Measurements from ENCODE around the gene SOST.

Gene SOST

GRCh38 chr17:43740541-43740940, 18.1 kb downstream of the SOST start:
- DNase-seq = no peak

DNA sequence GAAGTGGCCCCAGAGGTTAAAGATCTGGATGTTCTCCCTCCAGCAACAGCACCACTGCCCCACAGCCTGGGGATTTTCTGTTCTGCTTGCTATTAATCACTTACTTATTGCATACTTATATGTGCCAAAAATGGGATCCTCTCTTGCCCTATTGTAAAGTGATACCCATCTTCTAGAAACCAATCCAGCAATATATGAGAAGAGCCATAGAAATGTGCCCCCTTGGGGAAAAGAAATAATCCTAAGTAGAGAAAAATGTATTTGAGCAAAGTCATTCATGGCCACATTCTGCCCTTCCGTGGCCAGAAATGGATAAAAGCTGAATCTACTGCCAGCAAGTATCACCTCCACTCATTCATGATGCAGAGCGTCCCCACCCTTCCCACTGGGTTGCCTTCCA, 20.9 kb downstream of the SOST start:
- no peak for DNase-seq

DNA sequence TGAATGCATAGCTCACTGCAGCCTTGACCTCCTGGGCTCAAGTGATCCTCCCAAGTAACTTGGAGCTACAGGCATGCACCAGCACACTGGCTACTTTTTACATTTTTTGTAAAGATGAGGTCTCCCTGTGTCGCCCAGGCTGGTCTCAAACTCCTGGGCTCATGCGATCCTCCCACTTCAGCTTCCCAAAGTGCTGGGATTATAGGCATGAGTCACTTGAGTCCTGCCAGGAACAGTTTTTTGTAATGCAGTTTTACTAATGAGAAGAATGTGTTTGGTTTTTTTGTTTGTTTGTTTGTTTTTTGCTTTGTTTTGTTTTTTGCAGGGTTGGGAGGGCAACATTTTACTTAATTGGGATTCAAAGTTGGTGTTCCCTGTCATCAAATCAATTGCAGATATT, 22.2 kb downstream of the SOST start:
- no peak for DNase-seq

DNA sequence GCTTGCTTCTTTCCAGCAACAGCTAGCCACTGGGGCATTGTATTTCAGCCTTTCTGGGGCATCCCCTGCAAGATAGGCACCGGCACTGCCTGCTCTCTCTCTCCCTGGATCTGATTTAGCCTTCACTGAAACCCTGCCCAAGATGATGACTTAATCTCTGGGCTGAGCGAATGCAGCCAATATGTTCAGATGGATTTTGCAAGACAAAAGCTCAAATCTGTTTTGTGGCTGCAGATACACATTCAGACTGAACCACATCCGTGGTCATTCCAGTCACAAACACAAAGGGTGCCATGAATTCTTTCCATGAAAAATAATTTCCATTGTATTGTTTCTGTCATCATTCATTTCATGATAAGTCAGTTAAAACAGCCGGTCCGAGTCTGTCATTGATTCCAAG, 24.2 kb downstream of the SOST start:
- no peak for DNase-seq

- no peak for DNase-seq
Observed at GRCh38 chr17:43733956-43734355, 24.6 kb downstream of the SOST start.

DNA sequence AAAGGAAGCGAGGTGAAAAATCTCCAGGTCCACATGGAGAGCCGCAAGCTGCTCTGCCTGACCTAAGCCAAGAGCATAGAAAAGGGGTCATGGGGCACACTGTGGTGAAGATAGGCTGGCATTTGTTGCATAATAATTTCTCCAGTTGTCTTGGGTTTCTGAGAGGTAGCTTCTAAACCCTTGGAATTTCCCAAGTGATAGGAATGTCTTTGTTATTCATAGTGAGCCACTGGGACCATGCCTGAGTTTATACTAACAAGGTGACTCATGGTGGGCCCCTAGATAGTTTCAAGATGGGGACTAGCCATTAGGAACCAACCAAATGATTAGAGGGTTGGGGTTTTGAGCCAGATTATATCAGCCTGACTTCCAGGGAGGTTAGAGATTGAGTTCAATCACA, 25.6 kb downstream of the SOST start:
- DNase-seq = no peak

DNA sequence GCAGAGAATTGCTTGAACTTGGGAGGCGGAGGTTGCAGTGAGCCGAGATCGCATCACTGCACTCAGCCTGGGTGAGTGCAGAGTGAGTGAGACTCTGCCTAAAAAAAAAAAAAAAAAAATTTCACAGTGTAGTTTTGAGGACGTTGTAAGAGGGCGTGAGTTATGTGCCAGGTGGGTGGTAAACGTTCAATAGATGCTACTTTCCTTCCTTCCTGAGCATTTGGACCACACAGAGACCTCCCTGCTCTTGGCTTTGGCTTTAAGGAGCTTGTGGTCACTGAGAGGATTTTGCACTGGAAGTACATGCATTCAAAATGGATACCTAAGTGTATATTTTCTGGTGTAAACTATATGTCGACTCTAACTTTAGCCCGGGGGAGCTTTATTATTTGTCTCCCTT, 30.5 kb downstream of the SOST start:
- DNase-seq = no peak

- no peak for DNase-seq
Observed at GRCh38 chr17:43723697-43724359, 34.8 kb downstream of the SOST start.

- DNase-seq = no peak
Observed at GRCh38 chr17:43722870-43723665, 35.5 kb downstream of the SOST start.

GRCh38 chr17:43722269-43722619, 36.3 kb downstream of the SOST start:
- no peak for DNase-seq

DNA sequence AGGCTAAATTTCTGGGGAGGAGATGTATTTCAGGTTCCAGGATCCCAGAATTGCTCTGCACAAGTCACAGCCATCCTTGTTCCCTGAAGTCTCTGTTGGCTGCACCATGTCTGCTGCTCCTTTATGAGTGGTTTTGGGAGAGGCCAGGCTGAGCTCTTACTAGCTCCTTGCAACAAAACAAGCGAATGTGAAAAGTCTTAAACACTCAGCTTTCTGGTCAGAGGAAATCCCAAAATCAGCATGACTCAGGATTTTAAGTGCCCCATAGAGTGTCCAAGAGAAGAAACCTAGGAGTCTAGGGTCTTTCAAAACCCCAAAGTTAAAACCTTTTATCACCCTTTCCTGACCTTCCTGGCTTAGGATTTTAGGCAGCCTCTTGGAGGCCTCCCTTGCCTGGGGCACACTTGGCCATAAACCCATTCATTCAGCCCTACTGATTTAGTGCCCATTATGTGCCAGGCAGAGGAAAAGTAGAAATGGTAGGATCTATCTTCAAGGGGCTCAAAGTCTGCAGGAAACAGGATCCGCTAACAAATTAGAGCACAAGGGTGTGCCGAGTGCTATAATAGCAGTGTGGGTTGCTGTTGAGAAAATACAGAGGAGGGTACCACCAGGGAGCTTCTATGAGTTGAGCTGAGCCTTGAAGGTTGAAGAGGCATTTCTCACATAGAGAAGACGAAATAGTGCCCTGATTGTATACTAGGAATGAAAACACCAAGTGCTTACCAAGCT, 36.9 kb downstream of the SOST start:
- DNase-seq = no peak

GRCh38 chr17:43720311-43721060, 38.1 kb downstream of the SOST start:
- peak; percentile 70 to 75 for DNase-seq

DNA sequence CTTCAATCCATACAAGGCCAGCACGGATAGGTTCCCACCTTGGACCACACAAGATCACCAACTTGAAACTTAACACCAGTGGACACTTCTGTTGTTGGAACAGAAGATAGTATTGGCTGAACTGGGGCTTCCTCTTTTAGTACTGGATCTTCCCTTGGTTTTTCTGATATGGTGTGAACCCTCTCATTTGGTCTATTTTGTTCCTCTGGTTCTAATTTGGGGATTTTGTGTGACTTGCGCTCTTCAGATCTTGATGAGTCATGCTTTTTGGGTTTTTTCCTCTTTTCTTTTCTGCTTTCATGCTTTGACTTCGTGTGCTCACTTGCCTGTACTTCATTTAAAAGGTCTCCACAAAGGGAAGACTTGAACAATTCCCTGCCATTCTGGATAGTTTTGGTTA, 39.0 kb downstream of the SOST start:
- DNase-seq = no peak

- DNase-seq = no peak
Observed at GRCh38 chr17:43718544-43718943, 40.0 kb downstream of the SOST start.

DNA sequence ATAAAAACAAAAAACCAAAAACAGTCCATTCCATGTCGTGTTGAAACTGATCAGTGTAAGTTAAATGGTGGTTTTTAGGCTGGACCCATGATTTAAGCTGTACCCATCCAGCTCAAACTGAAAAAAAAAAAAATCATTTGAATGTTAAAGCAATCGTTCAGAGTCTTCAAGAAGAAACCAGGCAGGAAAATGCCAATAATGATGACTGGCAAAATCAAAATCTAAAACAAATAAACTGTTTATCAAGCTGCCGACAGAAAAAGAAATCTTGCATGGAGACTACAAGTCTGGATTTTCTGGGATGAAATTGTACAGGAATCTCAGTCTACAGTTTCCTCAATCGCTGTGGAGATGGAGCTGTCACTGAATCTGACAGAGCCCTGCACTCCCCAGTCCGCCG, 40.7 kb downstream of the SOST start:
- DNase-seq = no peak

GRCh38 chr17:43714465-43715149, 44.0 kb downstream of the SOST start:
- no peak for DNase-seq

GRCh38 chr17:43713494-43714162, 45.0 kb downstream of the SOST start:
- DNase-seq = peak in 1 of 2 experiments; percentile 7

DNA sequence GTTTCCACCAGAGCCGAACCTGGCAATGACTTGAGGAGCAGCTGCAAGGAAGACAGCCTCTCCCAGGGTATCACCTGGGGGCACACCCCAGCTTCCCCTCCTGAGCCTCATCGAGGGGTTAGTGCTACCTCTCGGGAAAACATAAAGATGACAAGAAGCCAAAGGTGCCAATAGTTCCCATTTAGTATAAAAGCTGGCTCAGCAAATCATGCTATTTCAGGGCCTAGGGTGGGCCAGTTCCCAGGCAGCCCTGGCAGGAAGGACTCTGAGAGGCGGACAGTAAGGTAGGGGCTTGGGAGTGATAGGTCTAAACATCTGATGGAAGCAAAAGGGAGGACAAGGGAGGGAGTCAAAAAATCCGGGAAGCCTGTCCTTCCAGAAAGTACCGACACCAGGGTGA, 46.2 kb downstream of the SOST start:
- DNase-seq = no peak

GRCh38 chr17:43710101-43710500, 48.5 kb downstream of the SOST start:
- DNase-seq = no peak

DNA sequence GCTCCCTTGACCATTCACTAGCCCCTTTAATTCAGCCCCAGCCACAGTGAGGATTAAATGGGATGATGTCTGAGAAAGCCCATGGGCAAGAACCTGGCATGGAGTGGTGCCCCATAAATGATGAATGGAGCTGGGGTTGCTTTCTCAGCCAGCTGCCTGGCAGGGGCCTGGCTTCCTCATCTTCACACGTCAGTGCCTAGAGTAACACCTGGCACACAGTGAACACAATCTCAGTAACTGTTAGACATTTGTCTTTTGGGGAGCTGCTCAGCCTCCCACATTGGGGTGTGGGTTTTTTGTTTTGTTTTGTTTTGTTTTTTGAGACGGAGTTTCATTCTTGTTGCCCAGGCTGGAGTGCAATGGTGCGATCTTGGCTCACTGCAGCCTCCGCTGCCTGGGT, 49.4 kb downstream of the SOST start:
- no peak for DNase-seq

GRCh38 chr17:43707184-43707583, 51.4 kb downstream of the SOST start:
- DNase-seq = no peak

DNA sequence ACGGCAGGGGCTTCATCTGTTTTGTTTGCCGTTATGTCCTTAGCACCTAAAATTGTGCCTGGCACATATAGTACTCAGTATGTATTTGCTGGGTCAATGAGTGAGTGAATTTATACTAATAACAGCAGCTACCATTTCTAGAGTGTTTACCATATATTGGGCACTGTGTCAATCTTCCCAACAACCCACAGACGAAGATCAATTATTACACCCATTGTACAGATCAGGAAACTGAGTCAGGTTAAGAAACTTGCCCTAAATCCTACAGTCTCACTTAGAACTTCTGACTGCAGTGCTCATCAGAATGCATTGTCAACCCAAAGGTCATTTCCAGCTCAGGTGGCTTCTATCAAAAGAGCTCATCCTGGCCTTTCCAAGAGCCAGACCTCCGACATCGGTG, 52.4 kb downstream of the SOST start:
- no peak for DNase-seq

Measured in stimulated activated CD4-positive, alpha-beta T cell treated with anti-CD3 and anti-CD28 coated beads, Interleukin-4, amount 100 ng/mL, for 4 hours (primary cell).